Smooth muscle cell (in vitro differentiated cells): ENCODE results near the gene ST3GAL6. TPM values are rescaled to one million over a fixed set of nuclear protein-coding genes. Genes with fewer than 3 reads are reported as not detected.

Experiments used
- DNase-seq: peaks from one replicate; lab custom pipeline; 2025; ENCODE audit not compliant: unreplicated experiment; lab: John Stamatoyannopoulos, UW
- H2AFZ ChIP-seq: fragments of 200-600 bp; sonication (generic); 2 replicates; pipeline ENCODE4 v1.6.0; 2016; ENCODE audit warnings: antibody characterized with exemption, low read depth, mild to moderate bottlenecking
- H3F3A ChIP-seq: fragments of 200-600 bp; sonication (generic); 2 replicates; pipeline ENCODE4 v1.6.0; 2017; ENCODE audit warnings: antibody characterized with exemption, low read depth
- H3K27ac ChIP-seq: fragments of 200-600 bp; sonication (generic); 2 replicates; pipeline ENCODE4 v1.5.1; 2016; ENCODE audit warnings: low read depth, mild to moderate bottlenecking
- H3K27me3 ChIP-seq: fragments of 200-600 bp; sonication (generic); 2 replicates; pipeline ENCODE4 v1.6.1; 2016; ENCODE audit warnings: low read depth, mild to moderate bottlenecking
- H3K36me3 ChIP-seq: fragments of 200-600 bp; sonication (generic); 2 replicates; pipeline ENCODE4 v1.5.1; 2016; ENCODE audit warnings: low read depth
- H3K4me1 ChIP-seq: fragments of 200-600 bp; sonication (generic); 2 replicates; pipeline ENCODE4 v1.5.1; 2016; ENCODE audit warnings: low read depth
- H3K4me2 ChIP-seq: fragments of 200-600 bp; sonication (generic); 2 replicates; pipeline ENCODE4 v1.6.0; 2016; ENCODE audit warnings: mild to moderate bottlenecking
- H3K4me3 ChIP-seq: fragments of 200-600 bp; sonication (generic); 2 replicates; pipeline ENCODE4 v1.5.1; 2016; ENCODE audit warnings: mild to moderate bottlenecking
- H3K79me2 ChIP-seq: fragments of 200-600 bp; sonication (generic); 2 replicates; pipeline ENCODE4 v1.6.0; 2016; ENCODE audit warnings: low read depth, mild to moderate bottlenecking
- H3K9ac ChIP-seq: fragments of 200-600 bp; sonication (generic); 2 replicates; pipeline ENCODE4 v1.6.0; 2016; ENCODE audit warnings: low read depth
- H3K9me3 ChIP-seq: fragments of 200-600 bp; sonication (generic); replicated peaks from 2 replicates; pipeline ENCODE4 v1.5.1; 2016; ENCODE audit warnings: low read depth
- H4K20me1 ChIP-seq: fragments of 200-600 bp; sonication (generic); 2 replicates; pipeline ENCODE4 v1.6.0; 2016; ENCODE audit warnings: low read depth
- WGBS: methylation state at CpG from one replicate; pipeline ENCODE4 v1.1.7; 2016; ENCODE audit warnings: low lambda C conversion rate; 5-methylcytosine and 5-hydroxymethylcytosine counted together
- polyA plus RNA-seq: library from polyadenylated mRNA; unstranded; fragments of >200 nt; fragmentation: Nextera tagmentation; extraction: Ambion mirVana; gene quantifications from 2 replicates; pipeline ENCODE4 v1.2.1, GENCODE V29; 2016
- total RNA-seq: library from RNA; depleted of rRNA; stranded (reverse); fragments of >200 nt; gene quantifications from 2 replicates; pipeline ENCODE4 v1.2.3, GENCODE V29; 2014
- TF ChIP-seq, protein P1 (sequence below): fragments of 200-600 bp; sonication (generic); IDR thresholded peaks from 2 replicates; pipeline ENCODE4 v1.5.1; 2017; ENCODE audit warnings: borderline replicate concordance, mild to moderate bottlenecking, antibody characterized with exemption; ENCODE audit not compliant: insufficient read depth, poor library complexity, severe bottlenecking

The ST3GAL6 gene
- total and polyA plus RNA-seq, 2 experiments from 2014 or later: 19.4 to 40.7 TPM

DNA sequence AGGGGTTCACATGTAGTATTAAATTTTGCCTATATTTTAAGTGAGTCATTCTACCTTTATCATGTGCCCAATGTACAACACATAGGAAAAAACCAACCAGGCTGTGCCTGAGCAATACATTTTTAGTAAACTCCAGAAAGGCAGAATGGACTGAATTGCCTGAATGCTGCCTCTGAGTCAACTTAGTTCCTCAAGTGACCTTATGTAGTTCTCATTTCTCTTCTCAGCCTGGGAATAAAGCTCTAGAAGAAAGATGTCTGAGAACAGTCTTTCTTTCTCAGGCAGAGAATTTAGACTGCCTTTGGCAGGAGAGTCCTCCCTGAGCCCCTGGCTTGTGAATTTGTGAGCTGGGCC is 13.0 kb downstream of the ST3GAL6 start:
- Histone ChIP-seq H3K4me3 (no peak overlapping the region), H3K36me3 (no peaks in the 10 kb centered on the region), H3K9ac (no peak overlapping the region), H3K4me2 (no peak overlapping the region), H3K27me3 (no peaks in the 10 kb centered on the region), H3K9me3 (no peaks in the 10 kb centered on the region), H3K4me1 (peaks cover 10% of the 10 kb centered on the region), H3K79me2 (no peaks in the 10 kb centered on the region), H3F3A (peaks cover 25% of the 10 kb centered on the region), H3K27ac (peak overlapping the region; percentile 97), H2AFZ (no peak overlapping the region), H4K20me1 (no peaks in the 10 kb centered on the region)
- no peak for DNase-seq
- TF ChIP-seq, protein P1, sequence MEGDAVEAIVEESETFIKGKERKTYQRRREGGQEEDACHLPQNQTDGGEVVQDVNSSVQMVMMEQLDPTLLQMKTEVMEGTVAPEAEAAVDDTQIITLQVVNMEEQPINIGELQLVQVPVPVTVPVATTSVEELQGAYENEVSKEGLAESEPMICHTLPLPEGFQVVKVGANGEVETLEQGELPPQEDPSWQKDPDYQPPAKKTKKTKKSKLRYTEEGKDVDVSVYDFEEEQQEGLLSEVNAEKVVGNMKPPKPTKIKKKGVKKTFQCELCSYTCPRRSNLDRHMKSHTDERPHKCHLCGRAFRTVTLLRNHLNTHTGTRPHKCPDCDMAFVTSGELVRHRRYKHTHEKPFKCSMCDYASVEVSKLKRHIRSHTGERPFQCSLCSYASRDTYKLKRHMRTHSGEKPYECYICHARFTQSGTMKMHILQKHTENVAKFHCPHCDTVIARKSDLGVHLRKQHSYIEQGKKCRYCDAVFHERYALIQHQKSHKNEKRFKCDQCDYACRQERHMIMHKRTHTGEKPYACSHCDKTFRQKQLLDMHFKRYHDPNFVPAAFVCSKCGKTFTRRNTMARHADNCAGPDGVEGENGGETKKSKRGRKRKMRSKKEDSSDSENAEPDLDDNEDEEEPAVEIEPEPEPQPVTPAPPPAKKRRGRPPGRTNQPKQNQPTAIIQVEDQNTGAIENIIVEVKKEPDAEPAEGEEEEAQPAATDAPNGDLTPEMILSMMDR: no peak

DNA sequence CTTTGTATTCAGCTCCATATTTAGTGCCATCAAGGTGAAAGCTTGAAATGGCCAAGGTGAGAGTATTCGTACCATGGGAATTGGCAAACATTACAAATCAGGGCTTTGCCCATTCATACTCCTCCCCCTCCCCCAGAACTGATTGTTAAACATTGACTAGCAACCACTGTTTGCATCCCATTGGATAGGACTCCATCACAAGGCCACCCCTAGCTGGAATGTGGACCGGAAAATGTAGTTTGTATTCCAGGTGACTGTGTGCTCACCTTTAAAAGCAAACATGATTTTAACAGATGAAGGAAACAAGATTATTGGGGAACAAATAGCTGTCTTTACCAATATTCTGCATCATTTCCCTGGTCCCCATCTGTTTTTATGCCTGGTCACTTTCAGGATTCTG is 14.1 kb downstream of the ST3GAL6 start:
- Histone ChIP-seq H3K9me3 (no peaks in the 10 kb centered on the region), H3K79me2 (no peaks in the 10 kb centered on the region), H4K20me1 (no peaks in the 10 kb centered on the region), H3K4me2 (peak overlapping the region; percentile 68), H3K4me1 (peaks cover 10% of the 10 kb centered on the region), H3K27ac (peak overlapping the region; percentile 97), H3K27me3 (no peaks in the 10 kb centered on the region), H2AFZ (no peak overlapping the region), H3K36me3 (no peaks in the 10 kb centered on the region), H3K4me3 (no peak overlapping the region), H3F3A (peaks cover 25% of the 10 kb centered on the region), H3K9ac (peak overlapping the region; percentile 86)
- TF ChIP-seq, protein P1: no peak
- WGBS: 98% methylated on average over 2 of the region's 2 CpGs
- no peak for DNase-seq

DNA sequence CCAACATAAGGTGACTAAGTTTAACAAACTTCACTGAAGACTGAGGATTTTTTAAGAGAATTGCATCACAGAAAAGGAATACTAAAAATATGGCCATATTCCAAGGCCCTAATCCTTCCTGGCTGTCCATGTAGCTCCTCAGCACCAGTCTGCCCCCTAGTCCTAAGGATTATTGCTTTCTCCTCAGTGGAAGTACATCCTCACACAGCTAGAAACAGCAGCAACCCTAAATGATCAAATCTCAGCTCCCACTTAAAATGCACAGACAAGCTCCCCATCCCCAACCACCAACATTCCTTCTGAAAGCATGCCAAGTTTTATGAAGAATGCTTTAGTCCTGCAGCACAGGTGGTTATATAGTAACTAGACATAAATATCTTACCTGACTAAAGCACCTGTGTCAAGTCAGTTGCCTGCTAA is 14.7 kb downstream of the ST3GAL6 start:
- H2AFZ ChIP-seq: no peak overlapping the region
- H3K9me3 ChIP-seq: no peaks in the 10 kb centered on the region
- peak overlapping the region; percentile 68 for H3K4me2 ChIP-seq
- peaks cover 10% of the 10 kb centered on the region for H3K4me1 ChIP-seq
- H3K9ac ChIP-seq: peak overlapping the region; percentile 86
- H3K36me3 ChIP-seq: no peaks in the 10 kb centered on the region
- peak overlapping the region; percentile 97 for H3K27ac ChIP-seq
- DNase-seq: no peak
- no peaks in the 10 kb centered on the region for H3K79me2 ChIP-seq
- TF ChIP-seq, protein P1: no peak
- no peaks in the 10 kb centered on the region for H3K27me3 ChIP-seq
- H3F3A ChIP-seq: peaks cover 25% of the 10 kb centered on the region
- no peak overlapping the region for H3K4me3 ChIP-seq
- no peaks in the 10 kb centered on the region for H4K20me1 ChIP-seq

DNA sequence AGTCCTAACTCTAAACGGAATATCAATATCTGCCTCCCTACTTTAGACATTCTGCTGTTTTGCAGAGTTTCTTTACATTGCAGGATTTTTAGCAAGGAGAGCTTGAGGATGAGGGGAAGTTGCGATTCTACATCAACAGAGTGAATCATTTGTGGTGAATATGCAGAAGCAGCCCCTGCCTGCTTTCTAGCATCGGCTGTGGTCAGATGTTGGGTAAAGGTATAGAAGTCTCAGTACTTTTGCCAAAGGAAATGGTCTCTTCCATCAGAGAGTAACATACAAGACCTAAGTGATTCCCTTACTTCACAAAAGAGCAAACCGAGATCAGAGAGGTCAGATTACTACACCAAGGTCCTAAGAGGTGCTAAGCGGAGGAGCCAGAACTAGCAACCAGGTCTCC is 15.2 kb downstream of the ST3GAL6 start:
- Histone ChIP-seq H3K4me2 (peak overlapping the region; percentile 68), H3K27ac (peak overlapping the region; percentile 97)
- WGBS: 59% methylated on average over 5 of the region's 5 CpGs

More for the DNA sequence above, 15.2 kb downstream of the ST3GAL6 start:
- H3K4me3 ChIP-seq: no peak overlapping the region
- TF ChIP-seq, protein P1: no peak
- H3K9me3 ChIP-seq: no peaks in the 10 kb centered on the region
- H3K36me3 ChIP-seq: no peaks in the 10 kb centered on the region
- H2AFZ ChIP-seq: no peak overlapping the region
- H4K20me1 ChIP-seq: no peaks in the 10 kb centered on the region
- H3K27me3 ChIP-seq: no peaks in the 10 kb centered on the region
- no peak for DNase-seq
- H3K4me1 ChIP-seq: peaks cover 10% of the 10 kb centered on the region
- peak overlapping the region; percentile 86 for H3K9ac ChIP-seq
- no peaks in the 10 kb centered on the region for H3K79me2 ChIP-seq
- H3F3A ChIP-seq: peaks cover 25% of the 10 kb centered on the region
